CD4-positive, alpha-beta T cell treated with Interleukin-15 for 1 hour (primary cell): ENCODE measurements around the gene SLC66A3.
A peak's percentile ranks its signal among the peaks of the same experiment; 100 is the strongest.

ENCODE experiments used
- DNase-seq: peaks from one replicate; pipeline ENCODE4 v3.0.0-alpha.2; 2020

The SLC66A3 gene

DNA sequence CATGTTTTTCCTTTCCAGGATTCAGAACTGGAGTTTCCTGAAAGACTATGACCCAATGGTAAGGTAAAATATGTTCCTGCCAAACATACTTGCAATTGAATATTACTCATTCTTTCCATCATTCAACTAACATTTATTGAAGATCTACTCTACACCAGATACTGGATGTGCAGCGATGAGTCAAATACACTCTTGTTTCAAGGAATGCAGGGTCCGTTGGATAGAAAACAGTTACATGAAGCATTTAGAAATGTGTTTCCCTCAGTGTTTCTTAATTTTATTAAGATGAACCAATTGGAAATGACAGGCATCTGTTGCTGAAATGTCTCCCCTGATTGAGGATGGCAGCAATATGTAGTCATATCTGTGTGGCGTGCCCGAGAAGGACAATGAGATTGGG, 14.8 kb upstream of the SLC66A3 start:
- DNase-seq = no peak

DNA sequence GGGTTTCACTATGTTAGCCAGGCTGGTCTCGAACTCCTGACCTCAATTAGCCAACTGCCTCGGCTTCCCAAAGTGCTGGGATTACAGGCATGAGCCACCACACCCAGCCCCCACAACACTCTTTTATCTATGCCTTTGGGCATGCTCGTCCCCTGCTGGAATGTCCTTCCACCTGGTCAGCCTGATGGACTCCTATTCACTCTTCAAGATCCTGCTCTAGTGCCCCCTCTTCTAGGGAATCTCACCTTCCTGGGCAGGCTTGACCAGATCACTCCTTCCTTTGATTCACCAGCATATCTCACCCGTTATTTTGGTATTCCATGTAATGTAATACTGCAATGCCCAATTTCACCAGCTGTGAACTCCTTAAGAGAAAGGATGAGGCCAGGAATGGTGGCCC, 13.9 kb upstream of the SLC66A3 start:
- DNase-seq = no peak

GRCh38 chr2:11142330-11142729, 12.9 kb upstream of the SLC66A3 start:
- DNase-seq = no peak

DNA sequence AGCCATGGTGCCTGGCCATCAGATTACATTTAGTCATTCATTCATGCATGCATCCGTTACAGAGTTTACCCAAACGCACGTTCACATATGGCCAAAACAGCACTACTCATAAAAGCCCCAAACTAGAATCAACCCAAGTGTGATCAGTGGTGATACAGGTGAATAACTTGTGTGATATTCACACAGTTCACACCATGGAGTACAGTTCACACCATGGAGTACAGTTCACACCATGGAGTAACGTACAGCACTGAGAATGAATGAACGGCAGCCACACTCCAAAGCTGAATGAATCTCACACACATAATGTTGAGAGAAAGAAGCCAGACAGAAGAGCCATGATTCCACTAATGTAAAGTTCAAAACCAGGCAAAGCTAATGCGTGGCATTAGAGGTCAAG, 12.3 kb upstream of the SLC66A3 start:
- no peak for DNase-seq

DNA sequence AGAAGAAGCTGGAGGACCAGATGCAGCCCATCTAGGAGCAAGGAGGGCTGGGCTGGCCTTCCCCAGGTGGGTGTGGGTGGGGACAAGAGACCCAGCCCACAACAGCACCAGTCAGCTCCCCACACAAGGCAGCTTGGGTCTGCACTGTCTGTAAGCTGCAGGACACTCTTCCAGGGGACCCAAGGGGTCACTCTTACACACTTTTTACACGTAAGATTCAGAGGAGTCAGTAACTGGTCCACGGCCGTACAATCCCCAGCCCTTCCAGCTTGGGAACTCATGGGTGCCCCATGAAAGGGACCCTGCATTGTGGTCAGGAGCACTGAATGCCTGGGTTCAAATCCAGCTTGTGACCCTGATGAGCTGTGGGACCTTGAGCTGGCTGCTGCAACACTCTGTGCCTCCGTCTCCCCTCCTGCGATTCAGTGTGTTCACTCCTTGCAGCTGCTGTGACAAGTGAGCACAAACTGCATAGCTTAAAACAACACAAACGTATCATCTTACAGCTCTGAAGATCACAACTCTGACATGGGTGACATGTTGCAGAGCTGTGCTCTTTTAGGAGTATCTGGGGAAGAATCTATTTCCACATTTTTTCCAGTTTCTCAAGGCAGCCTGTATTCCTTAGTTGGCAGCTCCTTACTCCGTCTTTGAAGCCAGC, 11.1 kb upstream of the SLC66A3 start:
- no peak for DNase-seq

- DNase-seq = no peak
These were observed 10.6 kb upstream of the SLC66A3 start for GRCh38 chr2:11144738-11145079.

DNA sequence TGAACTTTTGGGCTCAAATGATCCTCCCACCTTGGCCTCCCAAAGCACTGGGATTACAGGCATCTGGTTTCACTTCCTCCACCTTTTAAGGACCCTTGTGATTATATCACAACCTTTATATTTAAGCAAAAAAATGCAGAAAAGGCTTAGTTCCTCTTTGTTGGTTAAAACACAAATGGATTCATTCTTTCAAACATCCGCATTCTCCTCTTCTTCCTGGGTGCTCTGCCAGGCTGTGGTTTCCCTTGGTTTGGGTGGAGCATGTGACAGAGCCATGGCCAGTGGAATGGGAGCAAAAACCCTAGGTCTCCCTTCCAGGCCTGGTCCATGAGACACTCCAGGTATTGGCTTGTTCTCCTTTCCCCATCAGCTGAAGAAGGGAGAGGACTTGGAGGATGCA, 9.9 kb upstream of the SLC66A3 start:
- DNase-seq = no peak

DNA sequence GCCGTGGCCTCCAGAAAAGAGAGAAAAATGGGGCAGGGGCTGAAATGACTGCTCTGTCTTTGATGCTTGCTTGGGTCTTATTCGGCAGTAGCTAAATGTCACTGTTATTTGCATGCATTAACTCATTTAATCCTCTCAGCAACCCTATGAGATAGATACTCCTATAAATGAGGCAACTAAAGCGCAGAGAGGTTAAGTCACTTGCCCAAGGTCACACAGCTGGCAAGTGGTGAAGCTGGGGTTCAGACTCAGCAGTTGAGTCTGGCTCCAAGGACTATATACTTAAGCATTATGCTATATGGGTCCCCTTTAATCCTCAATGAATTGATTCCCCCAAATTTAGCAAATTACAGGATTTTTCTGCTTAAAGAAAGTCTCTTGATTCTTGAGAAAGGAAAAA, 9.2 kb upstream of the SLC66A3 start:
- DNase-seq = no peak

- no peak for DNase-seq
These were observed 8.0 kb upstream of the SLC66A3 start for GRCh38 chr2:11147263-11147662.

DNA sequence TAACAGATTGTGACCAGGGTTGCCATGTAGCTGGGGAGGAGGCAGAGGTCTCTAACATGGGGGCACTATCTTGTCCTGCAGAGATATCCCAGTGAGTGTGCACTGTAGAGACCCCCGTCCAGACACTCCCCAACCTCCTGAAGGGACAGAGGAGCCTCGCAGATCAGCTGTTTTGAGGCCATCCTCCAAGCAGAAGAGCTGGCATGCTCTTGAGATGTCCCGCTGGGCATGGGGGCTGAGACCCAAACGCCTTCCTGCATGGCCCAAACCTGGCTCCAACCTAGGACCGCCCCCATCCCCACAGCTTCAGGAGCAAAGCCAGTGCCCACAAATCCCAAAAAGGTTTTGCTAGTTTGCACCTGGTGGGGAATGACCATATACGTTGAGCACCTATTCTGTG, 2.7 kb upstream of the SLC66A3 start:
- DNase-seq = no peak

GRCh38 chr2:11154016-11154922, 998 bp upstream of the SLC66A3 start:
- DNase-seq = no peak

DNA sequence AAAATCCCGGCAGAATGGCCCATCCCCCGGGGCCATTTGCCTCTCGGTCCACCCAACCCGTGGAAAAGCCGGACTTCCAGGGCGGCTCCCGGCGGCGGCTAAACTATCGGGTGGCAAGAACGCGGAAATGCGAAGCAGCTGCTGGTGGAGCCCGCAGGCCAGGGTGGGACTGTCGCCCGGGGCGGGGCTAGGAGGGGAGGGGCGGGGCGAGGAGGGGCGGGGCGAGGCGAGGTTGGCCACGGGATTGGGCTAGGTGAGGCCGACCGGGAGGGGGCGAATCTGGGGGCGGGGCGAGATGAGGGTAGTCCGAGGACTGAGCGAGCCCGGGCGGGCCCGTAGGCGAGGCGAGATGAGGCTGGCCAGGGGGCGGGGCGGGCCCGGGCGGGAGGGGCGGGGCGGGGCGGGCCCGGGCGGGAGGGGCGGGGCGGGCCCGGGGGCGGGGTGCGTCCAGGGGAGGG, 315 bp upstream of the SLC66A3 start:
- peak; percentile 98 for DNase-seq

GRCh38 chr2:11156396-11157075, 1.3 kb downstream of the SLC66A3 start:
- no peak for DNase-seq

DNA sequence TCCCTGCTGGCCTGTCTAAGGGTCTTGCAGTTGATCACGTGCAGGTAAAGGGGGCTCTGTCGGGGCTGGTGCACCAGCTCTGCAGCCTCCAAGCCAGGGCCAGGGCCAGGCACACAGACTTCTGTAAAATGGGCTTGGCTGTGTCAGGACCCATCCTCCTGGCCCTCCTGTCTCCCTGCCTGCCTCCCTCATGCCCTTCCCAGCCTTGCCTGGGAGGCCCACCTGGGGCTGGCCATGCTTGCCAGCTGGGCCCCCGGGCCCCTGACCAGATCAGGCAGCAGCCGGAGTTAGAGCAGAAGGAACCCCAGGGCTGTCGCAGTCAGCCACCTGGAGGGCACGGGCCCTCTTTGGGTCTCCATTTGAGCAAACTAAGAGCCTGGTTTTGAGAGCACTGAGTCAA, 2.0 kb downstream of the SLC66A3 start:
- no peak for DNase-seq

- no peak for DNase-seq
These were observed 2.5 kb downstream of the SLC66A3 start for GRCh38 chr2:11157731-11158130.

DNA sequence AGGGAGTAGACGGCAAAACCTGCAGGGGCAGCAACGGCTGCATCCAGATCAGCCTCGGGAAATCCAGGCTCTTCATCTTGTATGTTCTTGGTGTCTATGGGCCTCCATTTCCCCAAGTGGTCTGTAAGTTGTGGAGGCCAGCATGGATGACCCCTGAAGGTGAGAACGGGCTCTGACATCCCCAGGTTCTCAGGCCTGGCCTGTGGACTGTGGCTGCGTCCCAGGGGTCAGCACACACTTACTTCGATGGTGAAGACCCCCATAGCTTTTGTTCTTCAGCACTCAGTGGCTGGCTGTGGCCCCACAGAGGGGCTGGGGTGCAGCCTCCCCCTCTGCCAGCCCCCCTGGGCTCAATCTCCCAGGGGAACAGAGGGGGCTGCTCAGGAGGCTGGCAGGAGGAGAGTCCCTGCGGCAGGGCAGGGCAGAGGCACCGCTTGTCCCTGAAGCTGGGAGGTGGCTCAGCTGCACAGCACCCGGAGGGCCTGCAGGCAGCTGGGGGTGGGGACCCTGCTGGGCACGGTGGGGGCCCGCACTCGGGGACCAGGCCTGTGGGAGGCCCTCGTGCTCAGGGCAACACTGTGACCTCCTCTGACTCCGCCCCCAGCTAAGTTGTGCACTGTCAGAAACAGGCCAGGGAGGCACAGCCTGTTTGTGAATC, 3.8 kb downstream of the SLC66A3 start:
- DNase-seq = no peak

GRCh38 chr2:11159574-11160170, 4.4 kb downstream of the SLC66A3 start:
- no peak for DNase-seq

DNA sequence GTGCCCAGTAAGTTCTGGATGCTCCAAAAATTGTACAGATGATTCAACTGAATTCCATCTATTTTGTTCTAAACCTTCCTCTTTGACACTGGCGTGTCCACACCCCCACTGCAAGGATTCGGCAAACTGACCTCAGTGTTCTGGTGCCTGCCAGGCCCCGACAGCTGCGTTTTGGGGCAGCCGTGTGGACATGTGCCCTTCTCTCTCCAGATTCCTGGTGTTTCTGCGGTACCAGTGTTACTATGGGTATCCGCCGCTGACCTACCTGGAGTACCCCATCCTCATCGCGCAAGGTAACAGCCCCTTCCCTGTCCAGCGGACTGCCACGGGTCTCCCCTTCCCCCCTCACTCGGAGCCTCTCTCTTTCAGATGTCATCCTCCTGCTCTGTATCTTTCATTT, 5.0 kb downstream of the SLC66A3 start:
- no peak for DNase-seq

- no peak for DNase-seq
These were observed 5.6 kb downstream of the SLC66A3 start for GRCh38 chr2:11160731-11161455.

DNA sequence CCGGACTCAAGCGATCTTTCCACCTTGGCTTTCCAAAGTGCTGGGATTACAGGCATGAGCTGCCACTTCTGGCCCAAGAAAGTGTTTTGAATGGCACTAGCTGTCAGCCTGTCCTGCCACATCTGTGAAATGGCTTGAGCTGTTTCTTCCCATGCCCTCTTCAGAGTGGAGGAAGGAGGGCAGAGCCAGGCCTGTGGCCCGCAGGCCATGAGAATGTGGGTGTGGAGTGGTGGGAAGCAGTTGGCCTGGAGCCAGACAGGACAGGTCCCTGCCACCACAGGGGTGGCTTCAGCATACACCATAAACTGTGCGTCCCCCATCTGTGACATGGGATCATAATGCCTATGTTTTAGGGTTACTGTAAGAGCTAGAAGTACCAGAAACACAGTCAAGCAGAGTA, 6.5 kb downstream of the SLC66A3 start:
- DNase-seq = no peak

DNA sequence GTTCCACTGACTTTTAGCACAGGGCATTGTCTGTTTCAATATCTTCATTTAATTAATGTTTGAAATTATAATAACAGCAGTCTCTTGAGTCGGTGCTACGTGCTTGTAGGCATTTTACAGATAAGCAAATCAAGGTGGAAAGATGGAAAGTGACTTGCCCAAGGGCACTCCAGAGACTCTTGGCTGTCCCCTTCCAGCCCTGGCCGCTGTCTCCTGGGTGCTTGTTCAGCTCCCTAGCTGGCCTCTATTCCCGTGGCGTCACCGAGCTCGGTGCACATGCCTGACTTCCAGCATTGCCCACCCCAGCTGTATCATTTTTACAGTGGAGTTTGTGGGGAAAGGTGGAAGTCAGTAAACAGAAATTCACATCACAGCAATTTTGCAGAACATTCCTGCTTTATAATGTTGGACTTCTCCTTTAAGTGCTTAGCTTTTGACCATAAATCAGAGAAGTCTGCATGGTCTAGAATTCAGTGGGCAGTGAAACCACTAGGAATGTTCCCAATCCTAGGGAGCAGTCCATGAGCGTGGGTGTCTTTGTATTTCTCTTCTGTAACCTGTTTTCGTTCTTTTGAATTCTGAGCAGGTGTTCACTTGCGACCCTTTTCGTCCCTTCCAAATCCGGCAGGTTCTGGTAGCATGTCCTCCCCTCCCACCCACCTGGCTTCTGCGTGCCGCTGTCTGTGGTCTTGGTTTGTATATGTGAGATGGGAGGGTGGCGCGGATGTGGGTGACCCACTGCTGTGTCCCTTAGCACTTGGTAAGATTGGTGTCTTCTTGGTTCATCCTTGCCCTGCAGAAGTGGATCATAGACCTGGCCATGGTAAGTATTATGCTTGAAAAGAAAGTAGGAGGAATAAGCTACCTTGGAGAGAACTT, 8.4 kb downstream of the SLC66A3 start:
- no peak for DNase-seq
